BLaER1 treated with 17β-estradiol and CSF1 and Interleukin-3, amounts not matched to agents 10 nM and 100 nM (cell line): ENCODE results near the gene DUSP21.
A peak's percentile ranks its signal among the peaks of the same experiment; 100 is the strongest.
"Not testable (repeated sequence)": the region's sequence is repeated elsewhere in the genome, so short reads cannot be mapped to it uniquely, and the experiment has no call there.

Experiments
- H3K27ac ChIP-seq, 11 experiments: shearing (Covaris generic); formaldehyde crosslinking; 2 replicates each; pipeline ENCODE4 v1.8.1; 2022
- H3K27me3 ChIP-seq, 11 experiments: shearing (Covaris generic); formaldehyde crosslinking; 2 replicates each; pipeline ENCODE4 v1.8.1; 2022
- H3K36me3 ChIP-seq, 11 experiments: shearing (Covaris generic); formaldehyde crosslinking; 2 replicates each; pipeline ENCODE4 v1.8.1; 2022
- H3K4me1 ChIP-seq, 10 experiments: shearing (Covaris generic); formaldehyde crosslinking; 2 replicates each; pipeline ENCODE4 v1.8.1; 2022
- H3K4me2 ChIP-seq, 11 experiments: shearing (Covaris generic); formaldehyde crosslinking; 2 replicates each; pipeline ENCODE4 v1.8.1; 2022
- H3K4me3 ChIP-seq, 10 experiments: shearing (Covaris generic); formaldehyde crosslinking; 2 replicates each; pipeline ENCODE4 v1.8.1; 2022
- H3K9ac ChIP-seq, 11 experiments: shearing (Covaris generic); formaldehyde crosslinking; 2 replicates each; pipeline ENCODE4 v1.8.1; 2022
- H3K9me3 ChIP-seq, 11 experiments: shearing (Covaris generic); formaldehyde crosslinking; replicated peaks in 1 of 11; 2 replicates each; pipeline ENCODE4 v1.8.1; 2022
- H4K20me1 ChIP-seq, 11 experiments: shearing (Covaris generic); formaldehyde crosslinking; 2 replicates each; pipeline ENCODE4 v1.8.1; 2022
- Cebpa-rat ChIP-seq, 11 experiments: shearing (Covaris generic); IDR thresholded peaks; 2 replicates each; pipeline ENCODE4 v1.8.1; 2022

DUSP21 gene

DNA sequence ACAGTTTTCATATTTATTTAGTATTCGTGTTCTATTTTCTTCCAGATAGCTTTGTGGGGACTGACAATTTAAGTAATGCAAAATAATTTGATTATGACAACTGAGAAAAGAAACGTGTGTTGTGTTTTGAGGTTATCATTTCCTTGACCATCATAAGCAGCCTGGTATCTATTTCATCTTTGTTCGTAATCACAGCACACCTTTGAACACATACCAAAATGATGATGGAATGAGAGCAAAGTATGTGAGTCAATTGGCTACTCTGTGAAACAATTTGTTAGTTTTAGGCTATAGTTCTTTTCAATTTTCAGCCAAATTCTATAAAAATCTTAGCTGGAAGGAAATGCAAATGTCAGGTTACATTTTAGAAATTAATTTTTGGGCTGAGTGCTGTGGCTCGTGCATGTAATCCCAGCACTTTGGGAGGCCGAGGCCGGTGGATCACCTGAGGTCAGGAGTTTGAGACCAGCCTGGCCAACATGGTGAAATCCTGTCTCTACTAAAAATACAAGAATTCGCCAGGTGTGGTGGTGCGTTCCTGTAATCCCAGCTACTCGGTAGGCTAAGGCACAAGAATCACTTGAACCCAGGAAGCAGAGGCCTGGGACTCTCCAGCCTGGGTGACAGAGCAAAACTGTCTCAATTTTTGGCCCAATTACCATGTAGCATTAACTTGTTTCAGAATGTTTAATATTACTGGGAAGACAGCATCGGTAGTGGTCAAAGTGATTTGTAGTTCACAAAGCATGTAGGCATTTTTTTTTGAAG lies 1.1 kb upstream of the DUSP21 start:
- H4K20me1 ChIP-seq = no peaks in the 10 kb centered on the region
- H3K36me3 ChIP-seq = no peaks in the 10 kb centered on the region
- H3K4me2 ChIP-seq = no peak overlapping the region
- no peak overlapping the region for H3K27ac ChIP-seq
- TF ChIP-seq Cebpa-rat (IDR thresholded peaks at IDR 0.05) = no peak
- no peak overlapping the region for H3K9ac ChIP-seq
- H3K27me3 ChIP-seq = no peaks in the 10 kb centered on the region
- H3K9me3 ChIP-seq = no peaks in the 10 kb centered on the region
- no peaks in the 10 kb centered on the region for H3K4me1 ChIP-seq
- H3K4me3 ChIP-seq = no peak overlapping the region

DNA sequence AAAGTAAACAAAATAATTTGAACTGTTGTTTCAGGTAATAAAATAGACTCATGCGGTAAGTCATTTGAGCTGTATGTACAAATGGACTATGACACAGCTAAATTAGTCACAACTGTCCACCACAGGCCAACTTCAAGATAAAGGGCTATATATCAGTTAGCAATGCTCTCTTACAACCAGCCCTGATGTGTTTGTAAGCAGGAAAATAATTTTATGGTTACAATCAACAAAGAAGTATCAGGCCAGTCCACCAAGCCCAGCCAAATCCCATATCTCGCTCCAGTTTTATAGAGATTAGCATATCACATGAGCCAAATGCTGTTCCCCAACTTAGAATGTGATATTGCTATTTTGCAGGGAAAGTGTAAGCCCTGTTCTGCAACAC lies 511 bp upstream of the DUSP21 start:
- no peak overlapping the region for H3K4me3 ChIP-seq
- H3K4me2 ChIP-seq = no peak overlapping the region
- H3K4me1 ChIP-seq = no peaks in the 10 kb centered on the region
- H3K9ac ChIP-seq = no peak overlapping the region
- no peaks in the 10 kb centered on the region for H3K36me3 ChIP-seq
- no peak for TF ChIP-seq Cebpa-rat (IDR thresholded peaks at IDR 0.05)
- no peak overlapping the region for H3K27ac ChIP-seq
- H3K27me3 ChIP-seq = no peaks in the 10 kb centered on the region
- H4K20me1 ChIP-seq = no peaks in the 10 kb centered on the region
- H3K9me3 ChIP-seq = no peaks in the 10 kb centered on the region

DNA sequence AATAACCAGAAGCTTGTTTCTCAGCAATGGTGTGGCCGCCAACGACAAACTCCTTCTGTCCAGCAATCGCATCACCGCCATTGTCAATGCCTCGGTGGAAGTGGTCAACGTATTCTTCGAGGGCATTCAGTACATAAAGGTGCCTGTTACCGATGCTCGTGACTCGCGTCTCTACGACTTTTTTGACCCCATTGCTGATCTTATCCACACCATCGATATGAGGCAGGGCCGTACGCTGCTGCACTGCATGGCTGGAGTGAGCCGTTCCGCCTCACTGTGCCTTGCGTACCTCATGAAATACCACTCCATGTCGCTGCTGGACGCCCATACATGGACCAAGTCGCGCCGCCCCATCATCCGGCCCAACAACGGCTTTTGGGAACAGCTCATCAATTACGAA lies 383 bp downstream of the DUSP21 start:
- Histone ChIP-seq H4K20me1 (no peaks in the 10 kb centered on the region), H3K9ac (no peak overlapping the region), H3K36me3 (no peaks in the 10 kb centered on the region), H3K9me3 (peaks cover 0 to 1% (median under 1%) of the 10 kb centered on the region in 11 experiments; a peak in 4 of 22 replicates), H3K27me3 (no peaks in the 10 kb centered on the region), H3K4me3 (no peak overlapping the region), H3K4me1 (no peaks in the 10 kb centered on the region), H3K4me2 (no peak overlapping the region), H3K27ac (no peak overlapping the region)
- no peak for TF ChIP-seq Cebpa-rat (IDR thresholded peaks at IDR 0.05)

- H3K9me3 ChIP-seq, H3K4me3 ChIP-seq, H4K20me1 ChIP-seq, H3K9ac ChIP-seq, H3K4me1 ChIP-seq, H3K36me3 ChIP-seq, H3K27me3 ChIP-seq, H3K4me2 ChIP-seq, H3K27ac ChIP-seq: not testable (repeated sequence)
Measured at GRCh38 chrX:44850891-44851290, 7.1 kb downstream of the DUSP21 start.

- Histone ChIP-seq H3K36me3 (no peaks in the 10 kb centered on the region; a peak in 1 of 22 replicates), H3K9me3 (no peaks in the 10 kb centered on the region), H3K4me2 (peak overlapping the region; percentile 69 to 95 (median 82)), H4K20me1 (peaks cover 6 to 24% (median 15%) of the 10 kb centered on the region in 11 experiments; a peak in 19 of 22 replicates), H3K27me3 (no peaks in the 10 kb centered on the region), H3K4me1 (peaks cover 20 to 31% (median 26%) of the 10 kb centered on the region in 10 experiments), H3K9ac (peak overlapping the region; percentile 97 to 100 (median 99)), H3K27ac (peak overlapping the region; percentile 95 to 100 (median 98); a peak in 20 of 22 replicates), H3K4me3 (peak overlapping the region; percentile 70 to 99 (median 93))
- no peak for TF ChIP-seq Cebpa-rat (IDR thresholded peaks at IDR 0.05)
Measured at GRCh38 chrX:44871114-44871645, 27.4 kb downstream of the DUSP21 start.

DNA sequence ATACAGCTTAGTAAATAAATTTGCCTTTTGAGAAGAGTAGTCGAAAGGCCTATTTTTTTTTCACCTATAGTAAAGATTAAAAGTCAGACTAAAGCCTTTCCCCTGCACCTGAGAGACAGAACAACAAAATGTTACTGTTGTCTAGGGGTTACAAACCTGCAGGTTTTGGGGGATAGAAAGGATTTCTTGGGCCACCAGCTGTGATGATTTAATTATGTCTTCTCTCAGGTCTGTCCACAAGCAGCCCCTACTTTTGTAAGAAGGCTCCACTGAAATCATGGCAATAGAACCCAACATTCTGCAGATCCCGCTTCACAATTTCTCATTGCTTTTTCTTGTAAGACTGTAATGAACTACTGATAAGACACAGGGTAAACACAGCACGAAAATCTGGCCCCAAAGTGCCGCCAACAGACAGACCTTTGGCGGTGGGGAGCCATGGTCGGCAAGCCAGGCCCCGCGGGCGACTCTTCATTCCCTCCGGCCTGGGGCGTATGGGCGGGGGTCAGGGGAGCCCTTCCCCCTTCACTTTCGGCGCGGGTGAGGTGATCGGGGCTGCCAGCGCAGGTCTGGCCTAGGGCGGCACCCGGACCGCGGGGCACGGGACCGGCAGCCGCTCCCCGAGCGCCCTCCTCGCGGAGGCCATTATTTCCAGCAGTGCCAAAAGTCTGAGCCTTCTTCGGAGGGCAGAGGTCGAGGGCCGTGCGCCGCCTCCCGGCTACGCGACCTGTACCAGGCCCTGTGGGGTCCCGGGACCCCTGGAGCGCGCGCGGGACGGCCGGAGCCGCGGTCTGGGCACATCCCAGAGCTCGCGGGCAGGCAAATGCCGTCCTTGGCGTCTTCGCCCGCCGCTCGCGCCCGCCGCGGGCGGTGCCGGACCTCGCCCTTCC lies 28.4 kb downstream of the DUSP21 start:
- Histone ChIP-seq H4K20me1 (peaks cover 7 to 25% (median 18%) of the 10 kb centered on the region in 11 experiments; a peak in 19 of 22 replicates), H3K4me1 (peaks cover 21 to 33% (median 27%) of the 10 kb centered on the region in 10 experiments), H3K9me3 (no peaks in the 10 kb centered on the region), H3K27ac (peak overlapping the region; percentile 95 to 100 (median 98)), H3K4me3 (peak overlapping the region; percentile 70 to 99 (median 93)), H3K9ac (peak overlapping the region; percentile 97 to 100 (median 99)), H3K27me3 (no peaks in the 10 kb centered on the region), H3K4me2 (peak overlapping the region; percentile 69 to 95 (median 82)), H3K36me3 (peaks cover 0 to 6% (median 0%) of the 10 kb centered on the region in 11 experiments; a peak in 3 of 22 replicates)
- no peak for TF ChIP-seq Cebpa-rat (IDR thresholded peaks at IDR 0.05)

- Histone ChIP-seq H3K4me2 (peak within 1 kb of the TSS; percentile 83 to 95 (median 90)), H3K36me3 (peaks cover 0 to 12% (median 2%) of the 10 kb centered on the region in 11 experiments; a peak in 11 of 22 replicates)
Measured at GRCh38 chrX:44872821-44873414, 29.1 kb downstream of the DUSP21 start, which contains the start of gene KDM6A. Gene KDM6A (plus strand): TSS chrX:44873188. CDS start chrX:44873552, 364 bp downstream.

DNA sequence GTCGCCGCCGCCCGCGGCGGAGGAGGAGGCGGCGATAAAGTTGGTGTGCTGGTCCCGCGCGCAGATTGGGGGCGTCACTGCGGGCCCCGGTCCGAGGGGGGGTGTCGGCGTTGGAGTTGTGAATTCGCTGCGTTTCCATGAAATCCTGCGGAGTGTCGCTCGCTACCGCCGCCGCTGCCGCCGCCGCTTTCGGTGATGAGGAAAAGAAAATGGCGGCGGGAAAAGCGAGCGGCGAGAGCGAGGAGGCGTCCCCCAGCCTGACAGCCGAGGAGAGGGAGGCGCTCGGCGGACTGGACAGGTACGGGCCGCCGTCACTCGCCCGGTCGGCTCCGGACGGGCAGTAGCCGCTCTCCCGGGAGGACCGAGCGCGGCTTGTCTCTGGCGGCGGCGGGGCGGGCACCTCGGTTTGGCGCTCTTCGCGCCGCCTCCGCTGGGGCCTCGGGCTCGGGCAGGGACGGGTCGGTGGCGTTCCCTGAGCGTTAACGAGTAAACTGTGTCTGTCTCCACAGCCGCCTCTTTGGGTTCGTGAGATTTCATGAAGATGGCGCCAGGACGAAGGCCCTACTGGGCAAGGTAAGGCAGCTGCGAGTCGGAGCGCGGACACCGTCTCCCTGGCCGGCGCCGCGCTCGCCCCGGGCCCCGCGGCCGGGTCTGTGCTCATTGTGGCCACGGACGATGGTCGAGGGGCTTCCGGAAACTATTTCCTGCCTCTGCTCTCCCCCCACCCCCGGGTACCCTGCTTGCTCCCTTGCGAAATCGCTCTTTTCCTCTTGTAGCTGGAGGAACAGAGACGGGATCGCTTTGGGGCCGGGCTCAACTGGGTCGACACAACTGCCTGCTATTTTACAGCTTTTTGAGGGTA lies 29.8 kb downstream of the DUSP21 start:
- peaks cover 21 to 45% (median 27%) of the 10 kb centered on the region in 10 experiments for H3K4me1 ChIP-seq
- H4K20me1 ChIP-seq = peaks cover 9 to 38% (median 28%) of the 10 kb centered on the region in 11 experiments; a peak in 19 of 22 replicates
- peak in 8 of 11 experiments; percentile 52 to 86 (median 77); a peak in 13 of 22 replicates for TF ChIP-seq Cebpa-rat (IDR thresholded peaks at IDR 0.05)
- H3K36me3 ChIP-seq = peaks cover 0 to 19% (median 8%) of the 10 kb centered on the region in 11 experiments; a peak in 17 of 22 replicates
- no peaks in the 10 kb centered on the region for H3K27me3 ChIP-seq
- H3K27ac ChIP-seq = peak overlapping the region; percentile 96 to 100 (median 99)
- H3K4me2 ChIP-seq = peak overlapping the region; percentile 61 to 93 (median 89)
- H3K4me3 ChIP-seq = peak overlapping the region; percentile 80 to 99 (median 94)
- peak overlapping the region; percentile 97 to 100 (median 99) for H3K9ac ChIP-seq
- H3K9me3 ChIP-seq = peaks cover 0 to 10% (median 3%) of the 10 kb centered on the region in 11 experiments; a peak in 13 of 22 replicates

More at GRCh38 chrX:44872821-44873414, 29.1 kb downstream of the DUSP21 start, which contains the start of gene KDM6A:
- Histone ChIP-seq H3K4me3 (peak within 1 kb of the TSS; percentile 80 to 99 (median 94)), H3K4me1 (peaks cover 21 to 37% (median 27%) of the 10 kb centered on the region in 10 experiments), H4K20me1 (peaks cover 7 to 30% (median 24%) of the 10 kb centered on the region in 11 experiments; a peak in 19 of 22 replicates), H3K9me3 (peaks cover 0 to 2% (median 0%) of the 10 kb centered on the region in 11 experiments; a peak in 5 of 22 replicates), H3K27me3 (no peaks in the 10 kb centered on the region), H3K9ac (peak within 1 kb of the TSS; percentile 97 to 100 (median 99)), H3K27ac (peak within 1 kb of the TSS; percentile 96 to 100 (median 99))
- no peak for TF ChIP-seq Cebpa-rat (IDR thresholded peaks at IDR 0.05)
